PC-9 (cell line): ENCODE measurements around the gene ARL6IP1.

Experiments used
- EZH2 ChIP-seq: fragments of 200-600 bp; sonication (generic); IDR thresholded peaks from 2 replicates; pipeline ENCODE4 v1.8.0; 2017; ENCODE audit warnings: antibody characterized with exemption, low read depth
- TF ChIP-seq, protein P1 (sequence below): fragments of 200-600 bp; sonication (generic); conservative IDR thresholded peaks from 2 replicates; pipeline ENCODE4 v1.6.1; 2017; ENCODE audit warnings: mixed run types, antibody characterized with exemption, mild to moderate bottlenecking, moderate library complexity

DNA sequence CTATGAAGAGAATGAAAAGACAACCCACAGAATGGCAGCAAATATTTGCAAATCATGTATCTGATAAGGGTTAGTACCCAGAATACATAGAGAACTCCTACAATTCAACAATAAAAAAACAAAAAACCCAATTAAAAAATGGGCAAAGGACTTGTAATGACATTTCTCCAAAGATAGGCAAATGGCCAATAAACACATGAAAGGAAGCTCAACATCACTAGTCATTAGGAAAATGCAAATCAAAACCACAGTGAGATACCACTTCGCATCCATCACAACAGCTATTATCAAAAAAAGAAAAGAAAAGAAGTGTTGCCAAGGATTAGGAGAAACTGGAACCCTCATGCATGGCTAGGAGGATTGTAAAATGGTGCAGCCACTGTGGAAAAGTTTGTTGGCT is 45.1 kb upstream of the ARL6IP1 start:
- TF ChIP-seq, protein P1, sequence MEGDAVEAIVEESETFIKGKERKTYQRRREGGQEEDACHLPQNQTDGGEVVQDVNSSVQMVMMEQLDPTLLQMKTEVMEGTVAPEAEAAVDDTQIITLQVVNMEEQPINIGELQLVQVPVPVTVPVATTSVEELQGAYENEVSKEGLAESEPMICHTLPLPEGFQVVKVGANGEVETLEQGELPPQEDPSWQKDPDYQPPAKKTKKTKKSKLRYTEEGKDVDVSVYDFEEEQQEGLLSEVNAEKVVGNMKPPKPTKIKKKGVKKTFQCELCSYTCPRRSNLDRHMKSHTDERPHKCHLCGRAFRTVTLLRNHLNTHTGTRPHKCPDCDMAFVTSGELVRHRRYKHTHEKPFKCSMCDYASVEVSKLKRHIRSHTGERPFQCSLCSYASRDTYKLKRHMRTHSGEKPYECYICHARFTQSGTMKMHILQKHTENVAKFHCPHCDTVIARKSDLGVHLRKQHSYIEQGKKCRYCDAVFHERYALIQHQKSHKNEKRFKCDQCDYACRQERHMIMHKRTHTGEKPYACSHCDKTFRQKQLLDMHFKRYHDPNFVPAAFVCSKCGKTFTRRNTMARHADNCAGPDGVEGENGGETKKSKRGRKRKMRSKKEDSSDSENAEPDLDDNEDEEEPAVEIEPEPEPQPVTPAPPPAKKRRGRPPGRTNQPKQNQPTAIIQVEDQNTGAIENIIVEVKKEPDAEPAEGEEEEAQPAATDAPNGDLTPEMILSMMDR, result no peak
- TF ChIP-seq EZH2, result no peak
